HL-60 (cell line): Measurements from ENCODE around the gene CDK8.

ENCODE experiments used
- CTCF ChIP-seq: IDR thresholded peaks from one replicate; pipeline ENCODE4 v1.5.1; 2011; ENCODE audit warnings: low read length, control low read depth, inconsistent platforms; ENCODE audit not compliant: insufficient read depth
- GABPA ChIP-seq: IDR thresholded peaks from 2 replicates; pipeline ENCODE4 v1.6.1; 2012; ENCODE audit warnings: low read depth
- POLR2AphosphoS5 ChIP-seq: IDR thresholded peaks from 2 replicates; pipeline ENCODE4 v1.6.1; 2012; ENCODE audit warnings: low read depth
- REST ChIP-seq: IDR thresholded peaks from 2 replicates; pipeline ENCODE4 v1.6.1; 2012; ENCODE audit warnings: low read depth; ENCODE audit not compliant: insufficient replicate concordance
- SPI1 ChIP-seq: IDR thresholded peaks from 2 replicates; pipeline ENCODE4 v1.6.1; 2012; ENCODE audit warnings: low read depth, mild to moderate bottlenecking, borderline replicate concordance

- no peak for TF ChIP-seq CTCF
- no peak for TF ChIP-seq REST
- no peak for TF ChIP-seq GABPA
- no peak for TF ChIP-seq SPI1
- TF ChIP-seq POLR2AphosphoS5: no peak
Measured at GRCh38 chr13:26348966-26349365, 95.0 kb downstream of the CDK8 start.
